ENCODE results near the gene RAB7A. TPM values are rescaled to one million over a fixed set of nuclear protein-coding genes. Genes with fewer than 3 reads are reported as not detected.

The RAB7A gene
- 100 to 1,000 TPM in 7 of 9 donors, 10 to 100 TPM in 2; 76.7 to 400 (median 125) TPM for total RNA-seq
- 100 to 1,000 TPM; 127 to 446 (median 140) TPM for polyA plus RNA-seq
- long read RNA-seq, donor 1, transcript RAB7A-201 (6 exons, 2,244 nt) = major isoform, 113 of 218 reads
- long read RNA-seq, donor 1, partial matches to known transcripts = 98 of 218 reads
- long read RNA-seq, donor 1, other reads (novel, unspliced or antisense) = 6 of 218 reads
- long read RNA-seq, donor 2, transcript RAB7A-201 (6 exons, 2,244 nt) = major isoform, 74 of 109 reads
- long read RNA-seq, donor 2, partial matches to known transcripts = 32 of 109 reads
- long read RNA-seq, donor 2, other reads (novel, unspliced or antisense) = 0 of 109 reads
- long read RNA-seq, donor 3, transcript RAB7A-201 (6 exons, 2,244 nt) = major isoform, 91 of 230 reads
- long read RNA-seq, donor 3, partial matches to known transcripts = 137 of 230 reads
- long read RNA-seq, donor 3, other reads (novel, unspliced or antisense) = 0 of 230 reads
- long read RNA-seq, donor 4, transcript RAB7A-201 (6 exons, 2,244 nt) = major isoform, 108 of 147 reads
- long read RNA-seq, donor 4, partial matches to known transcripts = 35 of 147 reads
- long read RNA-seq, donor 4, other reads (novel, unspliced or antisense) = 4 of 147 reads
- long read RNA-seq, donor 5, transcript RAB7A-201 (6 exons, 2,244 nt) = major isoform, 344 of 367 reads
- long read RNA-seq, donor 5, partial matches to known transcripts = 15 of 367 reads
- long read RNA-seq, donor 5, other reads (novel, unspliced or antisense) = 7 of 367 reads
- long read RNA-seq, donor 6, transcript RAB7A-201 (6 exons, 2,244 nt) = major isoform, 75 of 109 reads
- long read RNA-seq, donor 6, partial matches to known transcripts = 27 of 109 reads
- long read RNA-seq, donor 6, other reads (novel, unspliced or antisense) = 7 of 109 reads
- long read RNA-seq, donor 7, transcript RAB7A-201 (6 exons, 2,244 nt) = major isoform, 64 of 112 reads
- long read RNA-seq, donor 7, partial matches to known transcripts = 45 of 112 reads
- long read RNA-seq, donor 7, other reads (novel, unspliced or antisense) = 0 of 112 reads
- long read RNA-seq, donor 8, transcript RAB7A-201 (6 exons, 2,244 nt) = major isoform, 162 of 286 reads
- long read RNA-seq, donor 8, partial matches to known transcripts = 116 of 286 reads
- long read RNA-seq, donor 8, other reads (novel, unspliced or antisense) = 6 of 286 reads
- long read RNA-seq, donor 9, transcript RAB7A-201 (6 exons, 2,244 nt) = major isoform, 65 of 94 reads
- long read RNA-seq, donor 9, partial matches to known transcripts = 25 of 94 reads
- long read RNA-seq, donor 9, other reads (novel, unspliced or antisense) = 0 of 94 reads
- long read RNA-seq, donor 10, transcript RAB7A-201 (6 exons, 2,244 nt) = major isoform, 66 of 74 reads
- long read RNA-seq, donor 10, partial matches to known transcripts = 0 of 74 reads
- long read RNA-seq, donor 10, other reads (novel, unspliced or antisense) = 7 of 74 reads

GRCh38 chr3:128726023-128727016, at the start of gene RAB7A:
Gene RAB7A (plus strand): TSS chr3:128726183. CDS start chr3:128795368, 69,185 bp downstream.
- intact Hi-C loops (cut with DNase I) = no loop called here
- TF ChIP-seq POLR2A (IDR thresholded peaks at IDR 0.05) (peak; percentile 94 to 98), CTCF (IDR thresholded peaks at IDR 0.05) (peak in 1 of 6 experiments; percentile 5)
- Histone ChIP-seq H3K36me3 (replicated peaks in 1 of 2) (no peaks in the 10 kb centered on the region), H3K27me3 (no peaks in the 10 kb centered on the region), H3K9me3 (replicated peaks in 1 of 3) (no peaks in the 10 kb centered on the region), H3K4me3 (peak within 1 kb of the TSS; percentile 66 to 97 (median 92)), H3K4me1 (replicated peaks in 1 of 2) (peaks cover 18 to 41% of the 10 kb centered on the region in 2 donors), H3K27ac (peak within 1 kb of the TSS; percentile 68 to 99 (median 98))
- WGBS, 4 donors = 0% methylated on average over 22 to 93 of the region's 93 CpGs
- peak; percentile 98 to 99 (median 99) for DNase-seq

GRCh38 chr3:128679338-128679737, 46.6 kb upstream of the RAB7A start:
- Histone ChIP-seq H3K36me3 (replicated peaks in 1 of 2) (no peaks in the 10 kb centered on the region), H3K4me3 (no peak overlapping the region), H3K4me1 (replicated peaks in 1 of 2) (peaks cover 4 to 11% of the 10 kb centered on the region in 2 donors), H3K27ac (peak overlapping the region in 1 of 5 donors; percentile 94), H3K9me3 (replicated peaks in 1 of 3) (no peaks in the 10 kb centered on the region), H3K27me3 (no peaks in the 10 kb centered on the region)
- intact Hi-C loops (cut with DNase I) = loop anchor here in 1 of 2 donors (10.0 kb wide), 1 partner anchor 65 kb away; no protein-coding TSS in a partner anchor
- TF ChIP-seq CTCF (IDR thresholded peaks at IDR 0.05) (no peak), POLR2A (IDR thresholded peaks at IDR 0.05) (no peak)
- DNase-seq = no peak
- WGBS, 4 donors = 94 to 96% (median 95%) methylated on average over 2 of the region's 2 CpGs

- Histone ChIP-seq H3K27me3 (no peaks in the 10 kb centered on the region), H3K36me3 (replicated peaks in 1 of 2) (no peaks in the 10 kb centered on the region), H3K9me3 (replicated peaks in 1 of 3) (no peaks in the 10 kb centered on the region), H3K4me3 (peak overlapping the region; percentile 0 to 65 (median 59)), H3K27ac (peak overlapping the region; percentile 23 to 97 (median 94)), H3K4me1 (replicated peaks in 1 of 2) (peaks cover 4 to 11% of the 10 kb centered on the region in 2 donors)
- intact Hi-C loops (cut with DNase I) = loop anchor here (5.0 to 10.0 kb wide), 2 partner anchors 114 to 117 kb away; no protein-coding TSS in a partner anchor
- TF ChIP-seq POLR2A (IDR thresholded peaks at IDR 0.05) (peak; percentile 88 to 89), CTCF (IDR thresholded peaks at IDR 0.05) (peak; percentile 92 to 100 (median 100))
- WGBS, 4 donors = 0 to 1% (median 0%) methylated on average over 9 to 67 of the region's 67 CpGs
- DNase-seq = peak; percentile 99
These were observed 45.2 kb upstream of the RAB7A start for GRCh38 chr3:128680603-128681368.
